NT2/D1 (cell line): ENCODE measurements around the gene KRTAP4-16.
"Not testable (repeated sequence)": the region's sequence is repeated elsewhere in the genome, so short reads cannot be mapped to it uniquely, and the experiment has no call there.

ENCODE experiments used
- DNase-seq: peaks from one replicate; pipeline ENCODE4 v3.0.0-alpha.2; 2011; ENCODE audit warnings: low read depth, low spot score
- H3K27me3 ChIP-seq: 2 replicates; pipeline ENCODE4 v1.6.0; 2011; ENCODE audit warnings: mild to moderate bottlenecking; ENCODE audit not compliant: insufficient read length, insufficient read depth
- H3K36me3 ChIP-seq: 2 replicates; pipeline ENCODE4 v1.6.1; 2011; ENCODE audit warnings: mild to moderate bottlenecking, low read length, mixed read lengths; ENCODE audit not compliant: insufficient read depth, insufficient read length
- H3K4me1 ChIP-seq: 2 replicates; pipeline ENCODE4 v1.5.1; 2011; ENCODE audit not compliant: insufficient read depth, insufficient read length
- H3K4me3 ChIP-seq: 2 replicates; pipeline ENCODE4 v1.5.1; 2011; ENCODE audit warnings: low read depth; ENCODE audit not compliant: insufficient read length
- H3K9ac ChIP-seq: 2 replicates; pipeline ENCODE4 v1.6.0; 2011; ENCODE audit warnings: low read depth; ENCODE audit not compliant: insufficient read length
- H3K9me3 ChIP-seq: 2 replicates; pipeline ENCODE4 v1.5.1; 2011; ENCODE audit warnings: mild to moderate bottlenecking, low read length; ENCODE audit not compliant: insufficient read depth
- SUZ12 ChIP-seq: IDR thresholded peaks from 2 replicates; pipeline ENCODE4 v1.6.1; 2011; ENCODE audit not compliant: insufficient read length, insufficient read depth; ENCODE audit errors: extremely low read depth
- YY1 ChIP-seq: IDR thresholded peaks from 2 replicates; pipeline ENCODE4 v1.6.1; 2011; ENCODE audit not compliant: insufficient read length, insufficient read depth
- ZNF274 ChIP-seq: IDR thresholded peaks from 2 replicates; pipeline ENCODE4 v1.6.1; 2011; ENCODE audit warnings: mild to moderate bottlenecking, low read depth, low read length

The KRTAP4-16 gene

GRCh38 chr17:41116297-41116696 lies 14.3 kb upstream of the KRTAP4-16 start:
- H3K9ac ChIP-seq, result no peak overlapping the region
- H3K4me1 ChIP-seq, result peaks cover 2% of the 10 kb centered on the region
- H3K4me3 ChIP-seq, result no peak overlapping the region
- H3K36me3 ChIP-seq, result no peaks in the 10 kb centered on the region
- DNase-seq, result no peak
- no peaks in the 10 kb centered on the region for H3K27me3 ChIP-seq
- TF ChIP-seq YY1, result no peak
- no peak for TF ChIP-seq ZNF274
- no peak for TF ChIP-seq SUZ12
- peaks cover 33% of the 10 kb centered on the region for H3K9me3 ChIP-seq

GRCh38 chr17:41111151-41111885 lies 9.3 kb upstream of the KRTAP4-16 start:
- Histone ChIP-seq H3K4me3 (no peak overlapping the region), H3K27me3 (no peaks in the 10 kb centered on the region), H3K9me3 (peaks cover 44% of the 10 kb centered on the region), H3K4me1 (peaks cover 2% of the 10 kb centered on the region), H3K9ac (no peak overlapping the region), H3K36me3 (no peaks in the 10 kb centered on the region)
- TF ChIP-seq YY1 (no peak), SUZ12 (no peak), ZNF274 (no peak)
- DNase-seq, result no peak

GRCh38 chr17:41108728-41109386 lies 6.8 kb upstream of the KRTAP4-16 start:
- not testable (repeated sequence) for H3K36me3 ChIP-seq, H3K4me1 ChIP-seq, DNase-seq, H3K9ac ChIP-seq, H3K4me3 ChIP-seq, H3K27me3 ChIP-seq
- H3K9me3 ChIP-seq, result peaks cover 36% of the 10 kb centered on the region

- Histone ChIP-seq H3K9ac (no peak overlapping the region), H3K4me3 (no peak overlapping the region), H3K4me1 (no peaks in the 10 kb centered on the region), H3K27me3 (no peaks in the 10 kb centered on the region), H3K9me3 (peaks cover 27% of the 10 kb centered on the region), H3K36me3 (no peaks in the 10 kb centered on the region)
- TF ChIP-seq SUZ12, result no peak
- TF ChIP-seq ZNF274, result no peak
- no peak for TF ChIP-seq YY1
- DNase-seq, result no peak
Measured at GRCh38 chr17:41107941-41108450, 6.0 kb upstream of the KRTAP4-16 start.

GRCh38 chr17:41105347-41105746 lies 3.3 kb upstream of the KRTAP4-16 start, which contains the start of gene KRTAP4-9:
KRTAP4-9 (plus strand) TSS chr17:41105389; CDS start chr17:41105389, 0 bp downstream.
- not testable (repeated sequence) for H3K27me3 ChIP-seq, H3K4me3 ChIP-seq, H3K4me1 ChIP-seq, H3K9ac ChIP-seq, H3K36me3 ChIP-seq, DNase-seq, H3K9me3 ChIP-seq

- not testable (repeated sequence) for H3K9ac ChIP-seq, H3K4me1 ChIP-seq, H3K36me3 ChIP-seq, H3K27me3 ChIP-seq, H3K9me3 ChIP-seq, DNase-seq, H3K4me3 ChIP-seq
Measured at GRCh38 chr17:41104386-41105038, 2.5 kb upstream of the KRTAP4-16 start.

- no peak for DNase-seq
- Histone ChIP-seq H3K4me1 (peaks cover 3% of the 10 kb centered on the region), H3K4me3 (no peak overlapping the region), H3K27me3 (no peaks in the 10 kb centered on the region), H3K9ac (no peak overlapping the region), H3K9me3 (no peaks in the 10 kb centered on the region), H3K36me3 (no peaks in the 10 kb centered on the region)
- no peak for TF ChIP-seq YY1
- TF ChIP-seq ZNF274, result no peak
- TF ChIP-seq SUZ12, result no peak
Measured at GRCh38 chr17:41103896-41104295, 1.9 kb upstream of the KRTAP4-16 start.

GRCh38 chr17:41099682-41100480 lies 2.1 kb downstream of the KRTAP4-16 start:
- not testable (repeated sequence) for DNase-seq, H3K4me3 ChIP-seq, H3K27me3 ChIP-seq, H3K9ac ChIP-seq, H3K9me3 ChIP-seq, H3K4me1 ChIP-seq, H3K36me3 ChIP-seq
